T47D (cell line): ENCODE measurements around the gene VPREB1.
"Not testable (repeated sequence)": the region's sequence is repeated elsewhere in the genome, so short reads cannot be mapped to it uniquely, and the experiment has no call there.

Source experiments
- DNase-seq, 2 experiments: peaks; one replicate each; pipeline versions ENCODE4 v3.0.0 to v3.0.0-alpha.2; 2011 to 2012; ENCODE audit warnings: low read depth in 1 of 2, low spot score in 1 of 2
- in situ Hi-C: cut with HindIII; loops from 2 replicates; pipeline ENCODE4 v1.10.0; 2016; ENCODE audit warnings: low sequenced_read_pairs, low pct_unique_long_range_greater_than_20kb

VPREB1 gene

DNA sequence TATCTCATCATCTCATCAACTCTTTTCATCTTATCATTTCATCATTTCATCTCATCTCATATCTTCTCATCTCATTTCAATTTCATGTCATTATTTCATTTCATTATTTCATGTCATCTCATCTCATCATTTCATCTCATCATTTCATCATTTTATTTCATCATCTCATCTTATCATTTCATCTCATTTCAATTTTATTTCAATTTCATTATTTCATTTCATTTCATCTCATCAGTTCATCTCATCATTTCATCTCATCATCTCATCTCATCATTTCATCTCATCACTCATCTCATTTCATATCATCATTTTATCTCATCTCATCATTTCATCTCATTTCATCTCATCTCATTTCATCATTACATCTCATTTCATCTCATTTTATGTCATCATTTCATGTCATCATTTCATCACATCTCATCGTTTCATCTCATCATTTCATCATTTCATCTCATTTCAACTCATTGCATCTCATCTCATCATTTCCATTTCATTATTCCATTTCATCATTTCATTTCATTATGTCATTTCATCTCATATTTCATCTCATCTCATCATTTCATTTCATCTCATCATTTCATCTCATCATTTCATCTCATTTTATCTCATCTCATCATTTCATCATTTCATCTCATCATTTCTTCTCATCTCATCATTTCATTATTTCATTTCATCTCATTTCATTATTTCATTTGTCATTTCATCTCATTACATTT, 42.0 kb downstream of the VPREB1 start:
- DNase-seq, in situ Hi-C loops: not testable (repeated sequence)

DNA sequence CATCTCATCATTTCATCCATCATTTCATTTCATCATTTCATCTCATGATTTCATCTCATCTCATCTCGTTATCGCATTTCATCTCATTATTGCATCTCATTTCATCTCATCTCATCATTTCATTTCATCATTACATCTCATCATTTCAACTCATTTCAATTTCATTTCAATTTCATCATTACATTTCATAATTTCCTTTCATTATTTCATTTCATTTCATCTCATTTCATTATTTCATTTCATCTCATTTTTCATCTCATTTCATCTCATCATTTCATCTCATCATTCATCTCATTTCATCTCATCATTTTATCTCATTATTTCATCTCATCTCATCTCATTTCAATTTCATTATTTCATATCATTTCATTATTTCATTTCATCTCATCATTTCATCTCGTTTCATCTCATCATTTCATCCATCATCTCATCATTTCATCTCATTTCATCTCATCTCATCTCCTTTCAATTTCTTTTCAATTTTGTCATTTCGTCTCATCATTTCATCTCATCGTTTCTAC, 42.6 kb downstream of the VPREB1 start:
- DNase-seq, in situ Hi-C loops: not testable (repeated sequence)

DNA sequence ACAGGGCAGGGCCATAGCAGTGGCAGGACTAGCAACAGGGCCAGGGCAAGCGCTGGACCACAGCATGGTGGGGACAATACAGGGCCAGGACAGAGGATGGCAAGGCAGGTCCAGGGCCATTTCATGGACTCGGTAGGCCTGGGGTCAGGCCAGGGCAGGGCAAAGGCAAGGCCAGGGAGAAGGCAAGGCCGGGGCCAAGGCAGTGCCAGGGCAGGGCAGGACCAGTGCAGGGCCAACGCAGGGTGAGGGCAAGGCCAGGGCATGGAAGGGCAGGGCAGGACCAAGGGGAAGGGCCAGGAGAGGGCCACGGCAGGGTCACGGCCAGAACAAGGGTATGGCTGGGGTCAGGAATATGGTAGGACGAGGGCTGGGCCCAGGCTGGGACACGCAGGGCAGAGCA, 45.1 kb downstream of the VPREB1 start:
- in situ Hi-C loops, DNase-seq: not testable (repeated sequence)

DNA sequence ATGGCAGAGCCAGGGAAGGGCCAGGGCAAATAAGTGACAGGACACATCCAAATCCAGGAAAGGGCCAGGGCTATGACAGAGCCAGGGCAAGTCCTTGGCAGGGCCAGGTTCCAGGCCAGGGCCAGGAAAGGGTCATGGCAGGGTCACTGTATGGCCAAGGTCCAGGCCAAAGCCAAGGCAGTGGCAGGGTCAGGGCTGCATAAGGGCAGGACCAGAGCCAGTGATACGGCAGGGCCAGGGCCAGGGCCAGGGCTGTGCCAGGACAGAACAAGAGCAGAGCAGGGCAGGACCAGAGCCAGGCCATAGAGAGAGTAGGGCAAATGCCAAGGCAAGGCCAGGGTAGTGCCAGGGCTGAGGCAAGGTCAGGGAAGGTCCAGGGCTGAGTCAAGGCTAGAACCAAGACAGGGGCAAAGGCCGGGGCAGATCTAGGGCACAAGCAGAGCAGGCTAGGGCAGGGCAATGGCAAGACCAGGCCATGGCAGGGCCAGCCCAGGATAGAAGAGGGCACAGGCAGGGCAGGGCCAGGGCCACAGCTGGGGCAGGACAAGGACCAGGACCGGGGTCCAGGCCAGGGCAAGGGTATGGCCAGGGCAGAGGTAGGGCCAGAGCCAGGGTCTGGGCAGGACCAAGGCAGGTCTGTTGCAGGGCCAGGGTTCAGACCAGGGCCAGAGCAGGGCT, 46.7 kb downstream of the VPREB1 start:
- in situ Hi-C loops, DNase-seq: not testable (repeated sequence)

DNA sequence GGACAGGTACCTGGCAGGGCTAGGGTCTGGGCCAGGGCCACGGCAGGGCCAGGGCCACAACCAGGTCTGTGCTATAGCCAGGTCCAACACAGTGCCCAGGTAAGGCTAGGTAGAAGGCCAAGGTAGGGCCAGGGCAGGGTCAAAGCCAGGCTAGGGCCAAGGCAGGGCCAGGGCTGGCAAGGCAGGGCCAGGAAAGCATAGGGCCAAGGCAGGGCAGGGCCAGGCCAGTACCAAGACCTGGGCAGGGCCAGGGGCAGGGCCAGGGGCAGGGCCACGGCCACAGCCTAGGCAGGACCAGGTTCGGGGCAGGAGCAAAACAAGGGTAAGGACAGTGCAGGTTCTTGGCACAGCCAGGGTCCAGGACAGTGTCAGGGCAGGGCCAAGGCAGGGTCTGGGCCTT, 48.1 kb downstream of the VPREB1 start:
- DNase-seq, in situ Hi-C loops: not testable (repeated sequence)

DNA sequence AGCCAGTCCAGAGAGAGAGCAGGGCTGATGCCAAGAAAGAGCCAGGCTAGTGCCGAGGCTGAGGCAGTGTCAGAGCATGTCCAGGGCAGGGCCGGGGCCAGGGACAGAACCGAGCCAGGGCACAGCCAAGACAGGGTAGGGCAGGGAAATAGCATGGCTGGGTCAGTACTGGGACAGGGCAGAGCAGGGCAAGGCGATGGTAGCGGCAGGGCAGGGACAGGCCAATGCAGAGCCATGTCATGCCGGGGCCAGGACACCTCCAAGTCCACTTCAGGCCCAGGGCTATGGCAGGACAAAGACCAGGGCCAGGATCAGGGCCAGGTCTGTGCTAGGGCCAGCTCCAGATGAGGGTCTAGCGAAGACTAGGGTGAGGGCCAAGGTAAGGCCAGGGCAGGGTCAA, 48.9 kb downstream of the VPREB1 start:
- in situ Hi-C loops, DNase-seq: not testable (repeated sequence)

DNA sequence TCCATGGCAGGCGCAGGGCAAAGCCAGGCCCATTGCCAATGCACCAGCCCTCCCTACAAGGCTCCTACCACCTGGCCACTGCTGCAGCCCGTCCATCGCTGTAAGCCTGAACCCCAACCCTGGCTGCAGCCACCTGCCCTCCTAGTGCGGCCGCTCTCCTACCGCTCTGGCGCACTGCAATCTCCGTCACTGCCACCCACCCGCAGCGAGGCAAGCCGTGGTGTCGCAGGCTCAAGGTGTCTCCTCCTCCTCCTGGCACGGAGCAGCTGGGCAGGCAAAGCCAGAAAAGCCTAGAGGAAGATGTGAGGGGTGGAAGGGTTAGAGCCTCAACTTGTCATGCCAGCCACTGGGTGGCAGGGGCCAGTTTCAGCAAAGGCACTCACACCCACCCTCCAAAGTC, 50.1 kb downstream of the VPREB1 start:
- DNase-seq, in situ Hi-C loops: not testable (repeated sequence)
